22Rv1 (cell line): ENCODE measurements around the gene SART1.

Experiments used
- CTCF ChIP-seq: fragments of 450-650 bp; IDR thresholded peaks from 2 replicates; pipeline ENCODE4 v1.5.1; 2017; ENCODE audit warnings: mild to moderate bottlenecking
- ZFX ChIP-seq: fragments of 450-650 bp; IDR thresholded peaks from 2 replicates; pipeline ENCODE4 v1.6.1; 2017; ENCODE audit warnings: antibody characterized with exemption, borderline replicate concordance

- TF ChIP-seq CTCF (no peak), ZFX (no peak)
Measured at GRCh38 chr11:65978391-65979238, 17.1 kb downstream of the SART1 start.
